HG03460 (cell line): ENCODE data around the gene LMTK2.

Experiments used
- ATAC-seq: cut with Tn5 transposase; IDR thresholded peaks from one replicate; pipeline ENCODE4 v1.9.1; 2021; ENCODE audit not compliant: unreplicated experiment

The LMTK2 gene

GRCh38 chr7:98202367-98203195, 95.9 kb downstream of the LMTK2 start:
- ATAC-seq = peak; percentile 92

- ATAC-seq = peak; percentile 34
These were observed 96.8 kb downstream of the LMTK2 start for GRCh38 chr7:98203261-98203963.

GRCh38 chr7:98203964-98204605, 97.4 kb downstream of the LMTK2 start:
- ATAC-seq = no peak

- ATAC-seq = no peak
These were observed 98.0 kb downstream of the LMTK2 start for GRCh38 chr7:98204670-98205069.

GRCh38 chr7:98205162-98205845, 98.6 kb downstream of the LMTK2 start:
- ATAC-seq = no peak

GRCh38 chr7:98206451-98207330, 100.0 kb downstream of the LMTK2 start:
- no peak for ATAC-seq

- no peak for ATAC-seq
These were observed 102.7 kb downstream of the LMTK2 start for GRCh38 chr7:98209166-98209920.

GRCh38 chr7:98210513-98211220, 104.0 kb downstream of the LMTK2 start:
- ATAC-seq = no peak

- no peak for ATAC-seq
These were observed 104.6 kb downstream of the LMTK2 start, which contains the start of gene BHLHA15 for GRCh38 chr7:98211221-98211675. BHLHA15 (plus strand) TSS chr7:98211439; CDS start chr7:98212310, 871 bp downstream.

GRCh38 chr7:98211676-98212531, 105.2 kb downstream of the LMTK2 start:
- no peak for ATAC-seq

GRCh38 chr7:98212532-98213041, 105.9 kb downstream of the LMTK2 start:
- no peak for ATAC-seq

- no peak for ATAC-seq
These were observed 106.7 kb downstream of the LMTK2 start for GRCh38 chr7:98213296-98213887.

GRCh38 chr7:98213888-98214810, 107.5 kb downstream of the LMTK2 start:
- no peak for ATAC-seq

GRCh38 chr7:98214811-98215321, 108.2 kb downstream of the LMTK2 start:
- ATAC-seq = no peak

GRCh38 chr7:98215561-98216495, 109.2 kb downstream of the LMTK2 start:
- ATAC-seq = no peak
